Left cardiac atrium (tissue), 4 donors: Measurements from ENCODE around the gene SMIM14. TPM values are rescaled to one million over a fixed set of nuclear protein-coding genes. Genes with fewer than 3 reads are reported as not detected.
"Not testable (repeated sequence)": the region's sequence is repeated elsewhere in the genome, so short reads cannot be mapped to it uniquely, and the experiment has no call there.

Source experiments
- ATAC-seq, 2 donors: fragments of 200-7000 bp; cut with Tn5 transposase; one replicate each; pipeline ENCODE4 v1.9.1; 2020; ENCODE audit warnings: mild to moderate bottlenecking in 2 of 2, moderate library complexity in 2 of 2
- DNase-seq: peaks from one replicate; pipeline ENCODE4 v3.0.0-alpha.2; 2020
- intact Hi-C, 2 donors: fragments of 100-400 bp; cut with DNase I; formaldehyde crosslinking; loops; one replicate each; pipeline versions ENCODE4 v1.14.1 to v1.15.1; 2022 to 2023
- long read RNA-seq: library from polyadenylated mRNA; unstranded; transcript quantifications from one replicate; pipeline ENCODE4 v2.0.0, GENCODE V29; 2021
- total RNA-seq, 2 donors: library from RNA; stranded (reverse); fragmentation: NEBNext Ultra II Directional; extraction: Animal tissue kit (Norgen Biotek cat#: 25700); gene quantifications; one replicate each; pipeline ENCODE4 v1.2.1, GENCODE V29; 2021
- donor health status: DM: no; HTN: yes; CAD: no.
- donor health status: DM: no; HTN: yes; CAD: no; lungs with severe emphysema.
- donor health status: DM: yes; HTN: yes; CAD: no.
- donor health status: Dilated cardiomyopathy.

Gene SMIM14
- total RNA-seq: 10 to 100 TPM; 21.7 to 22.3 TPM
- long read RNA-seq, full-length matches to known transcripts: 45 of 46 reads
- long read RNA-seq, partial matches to known transcripts: 0 of 46 reads
- long read RNA-seq, other reads (novel, unspliced or antisense): 1 of 46 reads

DNA sequence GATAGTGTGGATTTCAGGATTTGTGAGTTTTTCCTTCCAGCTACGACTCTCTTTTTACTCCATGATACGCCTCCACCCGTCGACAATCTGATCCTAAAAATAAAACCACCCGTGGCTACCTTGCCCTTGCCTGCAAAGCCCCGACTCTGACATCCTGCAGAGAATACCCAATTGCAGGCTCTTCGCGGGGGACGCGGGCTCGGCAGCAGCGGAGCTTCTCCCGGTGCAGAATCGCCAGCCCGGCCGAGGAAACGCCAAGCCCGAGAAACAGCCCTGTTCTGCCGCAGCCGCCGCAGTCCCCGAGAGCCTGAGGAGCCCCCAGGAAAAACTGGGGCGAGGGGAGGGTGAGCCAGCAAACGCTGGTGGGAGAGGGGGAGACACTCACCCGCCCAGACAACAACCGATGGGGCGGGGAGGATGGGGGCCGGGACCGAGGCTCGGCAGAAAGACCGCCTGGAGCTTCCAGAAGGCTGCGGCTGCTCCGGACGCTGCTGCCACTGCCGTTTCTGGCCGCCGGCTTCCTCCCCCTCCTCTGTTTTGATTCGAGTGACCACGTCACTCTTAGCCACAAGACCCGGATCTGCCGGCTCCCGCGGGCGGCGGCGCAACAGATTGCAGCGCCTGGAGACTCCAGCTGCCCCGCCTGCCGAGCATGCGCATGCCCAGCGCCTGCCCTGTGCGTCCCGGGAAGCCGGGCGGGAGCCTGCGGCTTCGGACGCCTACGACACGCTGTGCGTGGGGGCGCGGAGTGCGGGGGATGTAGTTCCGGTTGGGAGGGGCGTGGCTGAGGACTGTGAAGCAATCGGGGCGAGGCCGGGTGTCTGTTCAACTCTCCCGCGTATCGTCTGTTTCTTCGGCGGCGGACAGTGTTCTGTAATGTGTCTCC lies at the start of gene SMIM14:
TSS of gene SMIM14 (minus strand) at position 512 of the 886 bp plus-strand sequence. CDS start 33,720 bp downstream, outside the sequence.
- intact Hi-C loops: loop anchor here in 1 of 2 donors (1.0 to 5.0 kb wide), 2 partner anchors 111 to 339 kb away; partner anchors contain the start of genes PDS5A and UGDH
- DNase-seq: peak; percentile 99
- peak; percentile 98 for ATAC-seq

DNA sequence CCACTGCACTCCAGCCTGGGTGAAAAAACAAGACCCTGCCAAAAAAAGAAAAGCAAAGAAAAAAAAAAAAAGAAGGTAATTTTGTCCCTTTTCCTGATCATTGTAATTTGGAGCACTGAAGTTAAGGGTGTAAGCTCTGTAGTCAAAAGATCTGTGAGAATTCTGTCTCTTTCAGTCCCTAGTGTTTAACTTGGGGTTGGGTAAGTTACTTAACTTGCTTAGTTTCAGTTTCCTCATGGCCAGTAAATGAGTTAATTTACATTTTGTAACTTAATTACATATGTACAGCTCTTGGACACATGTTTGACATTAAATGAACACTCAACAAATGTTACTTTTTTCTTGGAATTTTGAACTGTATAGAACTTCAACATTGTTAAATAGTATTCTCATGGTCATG lies 48.3 kb upstream of the SMIM14 start:
- DNase-seq (no peak), ATAC-seq (no peak)
- intact Hi-C loops: no loop called here

DNA sequence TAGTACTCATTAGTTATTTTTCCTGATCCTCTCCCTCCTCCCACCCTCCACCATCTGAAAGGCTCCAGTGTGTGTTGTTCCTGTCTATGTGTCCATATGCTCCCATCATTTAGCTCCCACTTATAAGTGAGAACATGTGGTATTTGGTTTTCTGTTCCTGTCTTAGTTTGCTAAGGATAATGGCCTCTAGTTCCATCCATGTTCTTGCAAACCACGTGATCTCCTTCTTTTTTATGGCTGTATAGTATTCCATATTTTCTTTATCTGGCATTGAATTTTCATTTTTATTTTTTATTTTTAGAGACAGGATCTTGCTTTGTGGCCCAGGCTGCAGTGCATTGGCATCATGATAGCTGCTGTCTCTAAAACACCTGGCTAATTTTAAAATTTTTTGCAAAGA lies 47.3 kb upstream of the SMIM14 start:
- intact Hi-C loops: no loop called here
- DNase-seq (no peak), ATAC-seq (no peak)

DNA sequence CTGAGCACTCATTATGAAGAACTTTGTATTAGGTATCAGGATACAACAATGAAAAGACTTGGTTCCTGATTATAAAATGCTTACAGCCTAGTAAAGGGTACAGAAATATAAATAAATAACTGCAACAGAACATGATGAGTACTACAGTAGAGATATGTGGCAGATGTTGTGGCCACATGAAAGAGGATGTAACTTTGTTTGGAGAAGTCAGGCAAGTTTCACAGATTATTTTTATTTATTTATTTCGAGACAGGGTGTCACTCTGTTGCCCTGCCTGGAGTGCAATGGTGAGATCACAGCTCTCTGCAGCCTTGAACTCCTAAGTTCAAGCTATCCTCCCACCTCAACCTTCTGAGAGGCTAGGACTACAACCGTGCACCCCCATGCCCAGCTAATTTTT lies 43.5 kb upstream of the SMIM14 start:
- intact Hi-C loops: no loop called here
- DNase-seq: no peak
- peak in 1 of 2 donors; percentile 54 for ATAC-seq

DNA sequence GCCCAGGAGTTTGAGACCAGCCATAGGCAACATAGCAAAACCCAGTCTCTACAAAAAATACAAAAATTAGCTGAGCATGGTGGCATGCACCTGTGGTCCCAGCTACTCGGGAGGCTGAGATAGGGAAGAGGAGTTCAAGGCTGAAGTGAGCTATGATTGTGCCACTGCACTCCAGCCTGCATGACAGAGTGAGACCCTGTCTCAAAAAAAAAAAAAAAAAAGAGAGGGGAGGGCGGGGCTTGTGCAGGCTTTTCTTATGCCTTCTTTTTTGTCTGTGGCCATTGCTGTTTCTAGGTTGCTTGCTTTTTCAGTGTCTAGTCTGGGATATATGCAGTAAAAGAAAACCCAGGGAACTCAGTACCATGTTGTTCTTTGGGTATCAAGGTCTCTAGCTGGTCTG lies 42.3 kb upstream of the SMIM14 start:
- ATAC-seq, intact Hi-C loops, DNase-seq: not testable (repeated sequence)

DNA sequence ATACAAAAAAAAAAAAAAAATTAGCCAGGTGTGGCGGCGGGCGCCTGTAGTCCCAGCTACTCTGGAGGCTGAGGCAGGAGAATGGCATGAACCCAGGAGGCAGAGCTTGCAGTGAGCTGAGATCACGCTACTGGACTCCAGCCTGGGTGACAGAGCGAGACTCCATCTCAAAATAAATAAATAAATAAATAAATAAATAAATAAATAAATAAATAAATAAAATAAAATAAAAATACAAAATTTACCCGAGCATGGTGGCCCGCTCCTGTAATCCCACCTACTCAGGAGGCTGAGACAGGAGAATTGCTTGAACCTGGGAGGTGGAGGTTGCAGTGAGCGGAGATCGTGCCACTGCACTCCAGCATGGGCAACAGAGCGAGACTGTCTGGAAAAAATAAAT lies 37.0 kb upstream of the SMIM14 start:
- ATAC-seq, intact Hi-C loops: not testable (repeated sequence)

DNA sequence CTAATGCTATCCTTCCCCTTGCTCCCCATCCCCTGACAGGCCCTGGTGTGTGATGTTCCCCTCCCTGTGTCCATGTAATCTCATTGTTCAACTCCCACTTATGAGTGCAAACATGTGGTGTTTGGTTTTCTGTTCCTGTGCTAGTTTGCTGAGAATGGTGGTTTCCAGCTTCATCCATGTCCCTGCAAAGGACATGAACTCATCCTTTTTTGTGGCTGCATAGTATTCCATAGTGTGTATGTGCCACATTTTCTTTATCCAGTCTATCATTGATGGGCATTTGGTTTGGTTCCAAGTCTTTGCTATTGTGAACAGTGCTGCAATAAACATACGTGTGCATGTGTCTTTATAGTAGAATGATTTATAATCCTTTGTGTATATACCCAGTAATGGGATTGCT lies 31.6 kb upstream of the SMIM14 start:
- ATAC-seq, intact Hi-C loops, DNase-seq: not testable (repeated sequence)

More for the DNA sequence above, 37.0 kb upstream of the SMIM14 start:
- DNase-seq: not testable (repeated sequence)

DNA sequence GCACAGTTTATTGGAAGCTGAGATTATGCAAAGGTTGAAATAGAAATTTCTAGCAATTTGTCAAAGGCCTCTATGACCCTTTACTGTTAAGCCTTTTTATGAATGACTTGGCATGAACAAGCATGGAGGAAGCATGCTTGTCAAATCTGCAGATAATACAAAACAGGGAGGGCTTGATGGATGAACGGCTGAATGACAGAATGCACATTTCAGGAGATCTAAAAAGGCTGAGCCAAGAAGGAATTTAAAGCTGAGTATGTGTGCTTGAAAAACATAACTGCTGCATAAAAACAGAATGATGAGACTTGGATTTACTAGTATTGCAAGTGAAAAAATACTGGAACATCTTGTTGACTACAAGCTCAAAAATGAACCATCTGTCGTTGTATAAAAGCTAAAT lies 30.2 kb upstream of the SMIM14 start:
- intact Hi-C loops: no loop called here
- DNase-seq: no peak
- ATAC-seq: no peak

DNA sequence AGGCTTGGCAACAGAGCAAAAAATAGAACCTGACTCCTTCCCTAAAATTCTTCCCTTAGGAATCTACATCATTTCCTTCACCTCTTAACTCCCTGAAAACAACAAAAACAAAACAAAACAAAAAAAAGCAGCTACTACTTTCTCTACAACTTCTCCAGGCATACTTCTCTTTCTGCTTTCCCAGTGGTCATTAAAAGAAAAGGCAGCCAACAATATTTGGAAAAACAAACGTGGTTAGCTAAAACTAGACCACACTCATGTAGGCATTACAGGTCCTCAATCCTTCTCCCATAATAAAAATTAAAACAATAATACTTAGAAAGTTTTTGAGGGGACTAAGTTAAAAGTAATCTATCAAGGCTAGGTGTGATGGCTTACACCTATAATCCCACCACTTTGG lies 29.0 kb upstream of the SMIM14 start:
- DNase-seq (no peak), ATAC-seq (no peak)
- intact Hi-C loops: no loop called here

DNA sequence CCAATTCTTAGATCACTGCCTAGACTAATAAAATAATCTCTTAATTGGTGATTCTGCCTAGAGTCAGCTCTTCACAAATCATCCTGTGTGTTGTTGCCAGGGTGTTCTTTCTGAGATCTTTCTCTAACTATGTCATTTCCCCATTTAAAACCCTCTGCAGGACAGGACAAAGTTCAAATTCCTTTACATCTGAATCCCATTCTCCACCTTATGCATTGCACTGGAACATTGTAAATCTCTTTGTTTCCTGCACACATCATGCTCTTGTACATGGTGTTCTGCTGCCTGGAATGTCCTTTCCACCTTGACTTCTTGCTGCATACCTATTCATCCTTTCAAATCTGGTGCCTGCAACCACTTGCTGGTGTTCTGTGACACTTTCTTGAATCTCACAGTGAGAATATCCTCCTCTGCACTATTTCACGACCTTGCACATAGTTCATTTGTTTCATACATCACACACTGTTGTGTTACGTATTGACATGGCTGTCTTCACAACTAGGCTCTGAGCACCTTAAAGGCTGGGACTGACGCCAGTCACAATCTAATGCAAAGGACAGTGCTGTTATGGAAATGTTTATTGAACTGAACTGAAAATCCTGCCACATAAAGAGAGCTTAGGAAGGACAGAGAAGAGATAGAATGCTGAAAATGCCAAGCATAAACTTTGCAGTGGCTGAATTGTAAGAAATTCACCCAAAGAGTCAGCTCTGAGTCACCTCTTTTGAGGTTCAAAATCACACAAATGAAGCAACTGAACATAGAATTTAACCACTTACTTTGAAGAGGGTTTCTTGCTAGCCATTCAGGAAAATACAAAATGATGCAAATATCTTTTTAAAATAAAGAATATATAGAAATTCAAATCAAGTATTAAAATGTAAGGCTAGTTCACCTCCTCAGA lies 26.4 kb upstream of the SMIM14 start:
- intact Hi-C loops: no loop called here
- ATAC-seq (no peak), DNase-seq (no peak)

DNA sequence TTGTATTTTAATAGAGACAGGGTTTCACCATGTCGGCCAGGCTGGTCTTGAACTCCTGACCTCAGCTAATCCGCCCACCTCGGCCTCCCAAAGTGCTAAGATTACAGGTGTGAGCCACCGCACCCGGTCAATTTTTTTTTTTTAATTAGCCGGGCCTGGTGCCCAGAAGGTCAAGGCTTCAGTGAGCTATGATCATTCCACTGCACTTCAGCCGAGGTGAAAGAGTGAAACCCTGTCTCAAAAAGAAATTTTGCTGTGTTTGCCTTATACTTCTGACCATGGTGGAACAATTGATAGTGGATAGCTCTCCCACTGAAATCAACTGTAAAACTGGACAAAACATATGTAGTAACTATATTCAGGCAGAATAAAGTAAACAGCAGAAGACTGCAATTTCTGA lies 24.0 kb upstream of the SMIM14 start:
- no peak for DNase-seq

DNA sequence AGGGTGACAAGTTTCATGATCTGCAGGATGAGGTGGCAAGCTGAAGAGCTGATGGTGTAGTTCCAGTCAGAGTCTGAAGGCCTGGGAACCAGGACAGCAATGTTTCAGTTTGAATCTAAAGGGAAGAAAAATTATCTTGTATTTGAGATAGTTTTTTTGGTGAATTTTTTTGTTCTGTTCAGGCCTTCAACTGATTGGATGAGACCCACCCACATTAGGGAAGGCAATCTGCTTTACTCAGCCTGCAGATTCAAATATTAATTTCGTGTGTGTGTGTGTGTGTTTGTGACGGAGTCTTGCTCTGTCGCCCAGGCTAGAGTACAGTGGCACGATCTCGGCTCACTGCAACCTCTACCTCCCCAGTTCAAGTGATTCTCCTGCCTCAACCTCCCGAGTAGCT lies 22.1 kb upstream of the SMIM14 start:
- no peak for DNase-seq
- intact Hi-C loops: no loop called here
- no peak for ATAC-seq

More for the DNA sequence above, 24.0 kb upstream of the SMIM14 start:
- intact Hi-C loops: no loop called here
- no peak for ATAC-seq

DNA sequence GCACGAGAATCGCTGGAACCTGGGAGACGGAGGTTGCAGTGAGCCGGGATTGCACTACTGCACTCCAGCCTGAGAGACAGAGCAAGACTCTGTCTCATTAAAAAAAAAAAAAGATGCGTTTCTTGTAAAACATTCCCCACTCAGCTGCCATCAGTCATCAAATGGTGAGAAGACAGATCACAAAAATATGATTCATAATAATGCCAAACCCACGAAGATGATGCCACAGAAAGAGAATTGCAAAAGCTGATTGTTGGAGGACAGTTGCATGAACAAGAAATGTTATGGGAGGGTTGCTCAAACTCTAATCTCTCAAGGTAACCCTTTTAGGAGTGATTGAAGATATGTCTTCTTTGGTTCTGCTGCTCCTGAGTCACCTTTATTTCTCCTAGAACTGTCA lies 21.4 kb upstream of the SMIM14 start:
- intact Hi-C loops: no loop called here
- ATAC-seq (no peak), DNase-seq (no peak)

DNA sequence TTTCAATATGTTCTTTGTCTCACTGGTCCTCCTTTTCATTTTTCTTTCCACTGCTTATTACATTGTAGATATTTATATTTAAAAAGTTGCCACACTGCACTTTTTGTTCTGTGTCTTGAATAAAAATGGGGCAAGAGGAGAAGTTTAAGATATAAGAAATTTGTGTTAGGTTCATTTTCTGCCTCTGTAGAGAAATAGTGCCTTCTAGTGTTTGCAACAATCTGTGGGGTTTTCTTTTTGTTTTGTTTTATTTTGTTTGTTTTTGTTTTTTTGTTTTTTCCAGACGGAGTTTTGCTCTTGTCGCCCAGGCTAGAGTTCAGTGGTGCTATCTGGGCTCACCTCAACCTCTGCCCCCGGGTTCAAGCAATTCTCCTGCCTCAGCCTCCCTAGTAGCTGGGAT lies 20.1 kb upstream of the SMIM14 start:
- DNase-seq: no peak
- no peak for ATAC-seq
- intact Hi-C loops: no loop called here

DNA sequence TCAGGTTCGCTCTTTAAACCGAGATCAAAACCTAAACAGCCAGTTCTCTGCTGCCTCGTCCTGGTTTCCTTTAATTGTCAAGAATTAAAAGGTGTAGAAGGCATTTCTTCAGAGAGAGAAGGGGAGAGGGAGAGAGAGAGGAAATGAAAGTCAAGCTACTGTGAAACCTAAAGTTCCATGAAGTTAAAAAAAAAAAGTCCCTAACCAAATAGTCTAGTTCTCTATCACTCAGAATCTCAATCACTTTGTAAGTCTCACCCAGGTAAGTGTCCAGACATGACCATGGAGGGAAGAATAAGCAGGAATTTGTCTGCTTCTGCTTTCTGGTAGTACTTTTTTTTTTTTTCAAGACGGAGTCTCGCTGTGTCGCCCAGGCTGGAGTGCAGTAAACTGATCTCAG lies 18.8 kb upstream of the SMIM14 start:
- intact Hi-C loops: no loop called here
- no peak for DNase-seq
- no peak for ATAC-seq

DNA sequence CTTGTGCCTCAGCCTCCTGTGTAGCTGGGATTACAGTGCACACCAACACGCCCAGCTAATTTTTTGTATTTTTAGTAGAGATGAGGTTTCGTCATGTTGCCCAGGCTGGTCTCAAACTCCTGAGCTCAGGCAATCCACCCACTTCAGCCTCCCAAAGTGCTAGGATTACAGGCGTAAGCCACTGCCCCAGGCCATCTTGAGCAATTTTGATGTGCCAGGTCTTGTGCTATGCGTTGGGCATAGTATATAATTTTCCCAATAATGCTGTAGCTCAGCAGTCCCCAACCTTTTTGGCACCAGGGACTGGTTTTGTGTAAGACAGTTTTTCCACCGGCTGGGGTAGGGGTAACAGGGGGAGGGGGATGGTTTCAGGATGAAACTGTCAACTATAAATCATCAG lies 18.0 kb upstream of the SMIM14 start:
- DNase-seq, intact Hi-C loops, ATAC-seq: not testable (repeated sequence)

DNA sequence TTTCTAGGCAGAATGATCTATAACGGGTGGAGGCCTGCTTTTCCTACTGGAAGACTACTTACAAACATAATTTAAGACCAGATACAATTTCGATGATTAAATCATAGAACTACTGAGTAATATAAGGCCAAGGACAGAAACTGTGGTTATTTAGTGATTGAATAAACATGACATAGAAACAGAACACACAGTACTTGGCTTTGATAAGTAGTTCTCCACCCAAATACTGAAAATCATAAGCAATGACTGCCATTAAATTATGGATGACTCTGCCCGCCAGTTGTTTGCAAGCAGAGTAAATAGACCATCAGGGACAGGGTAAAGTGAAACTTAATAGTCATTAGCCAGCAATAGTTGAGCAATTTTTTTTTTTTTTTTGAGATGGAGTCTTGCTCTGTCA lies 17.2 kb upstream of the SMIM14 start:
- DNase-seq (no peak), ATAC-seq (peak in 1 of 2 donors; percentile 31)
- intact Hi-C loops: no loop called here

DNA sequence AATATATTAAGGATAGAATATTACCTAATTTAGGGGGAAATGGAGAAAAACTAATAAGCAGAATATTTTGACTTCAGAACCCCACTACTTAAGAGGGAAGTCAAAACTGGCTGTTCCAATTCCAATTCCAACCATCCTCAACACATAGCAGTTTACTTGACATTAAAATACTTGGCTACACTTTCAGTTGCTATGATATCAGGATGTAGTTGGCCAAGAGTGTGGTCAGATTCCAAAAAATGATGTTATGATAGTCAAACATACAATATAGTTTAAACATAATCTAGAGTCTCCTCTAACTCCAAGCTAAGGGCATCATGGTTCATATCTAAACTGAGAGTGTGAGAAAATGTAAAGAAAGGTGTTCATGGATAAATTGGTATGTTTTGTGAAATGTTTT lies 16.5 kb upstream of the SMIM14 start:
- intact Hi-C loops: no loop called here
- no peak for ATAC-seq
- no peak for DNase-seq

DNA sequence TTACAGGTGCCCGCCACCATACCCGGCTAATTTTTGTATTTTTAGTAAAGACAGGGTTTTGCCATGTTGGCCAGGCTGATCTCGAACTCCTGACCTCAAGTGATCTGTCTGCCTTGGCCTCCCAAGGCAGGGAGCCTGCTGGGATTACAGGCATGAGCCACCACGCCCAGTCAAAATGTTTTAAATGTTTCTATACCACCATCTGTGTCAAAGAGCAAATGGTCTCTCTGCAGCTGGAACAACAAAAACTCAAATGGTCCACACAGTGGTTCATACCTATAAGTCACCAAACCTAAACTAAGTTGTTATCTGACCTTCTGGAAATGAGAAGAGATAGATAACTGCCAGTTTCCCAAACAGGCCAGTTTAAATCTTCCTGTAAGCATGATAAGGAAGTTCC lies 12.9 kb upstream of the SMIM14 start:
- intact Hi-C loops, DNase-seq, ATAC-seq: not testable (repeated sequence)
